Calu3 (cell line): ENCODE measurements around the gene ST14. TPM values are rescaled to one million over a fixed set of nuclear protein-coding genes. Genes with fewer than 3 reads are reported as not detected.
"Not testable (repeated sequence)": the region's sequence is repeated elsewhere in the genome, so short reads cannot be mapped to it uniquely, and the experiment has no call there.

ENCODE experiments used
- BruUV-seq: library from RNA; stranded (reverse); fragments of 400-500 nt; replicated peaks from 2 replicates; lab custom pipeline; 2021; lab: Mats Ljungman, UMichigan
- CTCF ChIA-PET: fragments of 300-600 bp; sonication (Branson Sonifier 250); formaldehyde crosslinking; loops from one replicate; lab custom pipeline; 2022; ENCODE audit warnings: antibody characterized with exemption; lab: Charles Lee
- DNase-seq: peaks from one replicate; pipeline ENCODE4 v3.0.0; 2022
- H3K27ac Mint-ChIP-seq: one replicate; pipeline ENCODE4 v1.8.0; 2022; ENCODE audit warnings: mixed read lengths; ENCODE audit not compliant: unreplicated experiment
- H3K27me3 Mint-ChIP-seq: one replicate; pipeline ENCODE4 v1.8.0; 2022; ENCODE audit warnings: mixed read lengths; ENCODE audit not compliant: unreplicated experiment
- H3K36me3 Mint-ChIP-seq: one replicate; pipeline ENCODE4 v1.8.0; 2022; ENCODE audit warnings: mild to moderate bottlenecking, moderate library complexity, mixed read lengths; ENCODE audit not compliant: insufficient read depth, unreplicated experiment
- H3K4me1 Mint-ChIP-seq: one replicate; pipeline ENCODE4 v1.8.0; 2022; ENCODE audit warnings: mild to moderate bottlenecking, low read depth, mixed read lengths; ENCODE audit not compliant: unreplicated experiment
- H3K4me3 Mint-ChIP-seq: one replicate; pipeline ENCODE4 v1.8.0; 2022; ENCODE audit warnings: mild to moderate bottlenecking, low read depth, moderate library complexity, mixed read lengths; ENCODE audit not compliant: unreplicated experiment
- H3K9me3 Mint-ChIP-seq: one replicate; pipeline ENCODE4 v1.8.0; 2022; ENCODE audit warnings: low read depth, mixed read lengths; ENCODE audit not compliant: unreplicated experiment
- intact Hi-C: fragments of 100-400 bp; cut with micrococcal nuclease; formaldehyde crosslinking; loops from one replicate; pipeline ENCODE4 v1.10.0; 2022; ENCODE audit not compliant: unreplicated experiment
- total RNA-seq: library from RNA; stranded (reverse); gene quantifications from 2 replicates; pipeline ENCODE4 v1.2.3, GENCODE V29; 2022
- TF ChIP-seq, protein P1 (sequence below): fragments of 200-600 bp; IDR thresholded peaks from one replicate; pipeline ENCODE4 v1.8.0; 2022; ENCODE audit warnings: antibody characterized with exemption; ENCODE audit not compliant: unreplicated experiment

ST14 gene
- total RNA-seq, 1 experiment from 2014 or later = 153 TPM

DNA sequence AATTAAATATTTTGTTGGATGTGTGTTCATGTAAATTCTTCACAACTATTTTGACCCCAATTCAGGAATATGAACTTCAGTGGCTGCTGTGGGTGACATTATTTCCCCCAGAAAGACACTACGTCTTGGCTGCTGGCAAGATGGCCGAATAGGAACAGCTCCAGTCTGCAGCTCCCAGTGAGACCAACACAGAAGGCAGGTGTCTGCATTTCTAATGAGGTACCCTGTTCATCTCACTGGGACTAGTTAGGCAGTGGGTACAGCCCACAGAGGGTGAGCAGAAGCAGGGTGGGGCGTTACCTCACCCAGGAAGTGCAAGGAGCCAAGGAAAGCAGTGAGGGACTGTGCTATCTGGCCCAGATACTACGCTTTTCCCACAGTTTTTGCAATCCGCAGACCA is 89.8 kb downstream of the ST14 start:
- no peak for DNase-seq
- no peak overlapping the region for H3K27ac Mint-ChIP-seq
- peaks cover 10% of the 10 kb centered on the region for H3K4me1 Mint-ChIP-seq
- H3K4me3 Mint-ChIP-seq = no peak overlapping the region
- intact Hi-C loops = no loop called here
- TF ChIP-seq, protein P1, sequence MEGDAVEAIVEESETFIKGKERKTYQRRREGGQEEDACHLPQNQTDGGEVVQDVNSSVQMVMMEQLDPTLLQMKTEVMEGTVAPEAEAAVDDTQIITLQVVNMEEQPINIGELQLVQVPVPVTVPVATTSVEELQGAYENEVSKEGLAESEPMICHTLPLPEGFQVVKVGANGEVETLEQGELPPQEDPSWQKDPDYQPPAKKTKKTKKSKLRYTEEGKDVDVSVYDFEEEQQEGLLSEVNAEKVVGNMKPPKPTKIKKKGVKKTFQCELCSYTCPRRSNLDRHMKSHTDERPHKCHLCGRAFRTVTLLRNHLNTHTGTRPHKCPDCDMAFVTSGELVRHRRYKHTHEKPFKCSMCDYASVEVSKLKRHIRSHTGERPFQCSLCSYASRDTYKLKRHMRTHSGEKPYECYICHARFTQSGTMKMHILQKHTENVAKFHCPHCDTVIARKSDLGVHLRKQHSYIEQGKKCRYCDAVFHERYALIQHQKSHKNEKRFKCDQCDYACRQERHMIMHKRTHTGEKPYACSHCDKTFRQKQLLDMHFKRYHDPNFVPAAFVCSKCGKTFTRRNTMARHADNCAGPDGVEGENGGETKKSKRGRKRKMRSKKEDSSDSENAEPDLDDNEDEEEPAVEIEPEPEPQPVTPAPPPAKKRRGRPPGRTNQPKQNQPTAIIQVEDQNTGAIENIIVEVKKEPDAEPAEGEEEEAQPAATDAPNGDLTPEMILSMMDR = no peak
- BruUV-seq = no TSS peak
- CTCF ChIA-PET = no interaction called here
- H3K9me3 Mint-ChIP-seq = peaks cover 5% of the 10 kb centered on the region
- no peaks in the 10 kb centered on the region for H3K27me3 Mint-ChIP-seq
- no peaks in the 10 kb centered on the region for H3K36me3 Mint-ChIP-seq

DNA sequence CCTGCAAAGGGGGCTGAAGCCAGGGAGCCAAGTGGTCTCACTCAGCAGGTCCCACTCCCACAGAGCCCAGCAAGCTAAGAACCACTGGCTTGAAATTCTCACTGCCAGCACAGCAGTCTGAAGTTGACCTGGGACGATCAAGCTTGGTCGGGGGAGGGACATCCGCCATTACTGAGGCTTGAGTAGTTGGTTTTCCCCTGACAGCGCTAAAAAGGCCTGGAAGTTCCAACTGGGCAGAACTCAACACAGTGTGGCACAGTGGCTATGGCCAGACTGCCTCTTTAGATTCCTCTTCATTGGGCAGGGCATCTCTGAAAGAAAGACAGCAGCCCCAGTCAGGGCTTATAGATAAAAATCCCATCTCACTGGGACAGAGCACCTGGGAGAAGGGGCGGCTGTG is 90.3 kb downstream of the ST14 start:
- H3K27ac Mint-ChIP-seq, CTCF ChIA-PET, BruUV-seq, H3K36me3 Mint-ChIP-seq, intact Hi-C loops, DNase-seq, H3K27me3 Mint-ChIP-seq, H3K4me1 Mint-ChIP-seq, H3K9me3 Mint-ChIP-seq, H3K4me3 Mint-ChIP-seq: not testable (repeated sequence)

DNA sequence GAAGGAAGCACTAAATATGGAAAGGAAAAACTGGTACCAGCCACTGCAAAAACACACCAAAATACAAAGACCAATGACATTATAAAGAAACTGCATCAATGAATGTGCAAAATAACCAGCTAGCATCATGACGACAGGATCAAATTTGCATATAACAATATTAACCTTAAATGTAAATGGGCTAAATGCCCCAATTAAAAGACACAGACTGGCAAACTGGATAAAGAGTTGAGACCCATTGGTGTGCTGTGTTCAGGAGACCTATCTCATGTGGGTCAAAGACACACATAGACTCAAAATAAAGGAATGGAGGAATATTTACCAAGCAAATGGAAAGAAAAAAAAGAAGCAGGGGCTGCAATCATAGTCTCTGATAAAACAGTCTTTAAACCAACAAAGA is 92.2 kb downstream of the ST14 start:
- BruUV-seq, H3K27ac Mint-ChIP-seq, H3K27me3 Mint-ChIP-seq, H3K9me3 Mint-ChIP-seq, DNase-seq, H3K4me3 Mint-ChIP-seq, intact Hi-C loops, H3K4me1 Mint-ChIP-seq, H3K36me3 Mint-ChIP-seq: not testable (repeated sequence)
- CTCF ChIA-PET = interaction anchor here (0.5 to 0.6 kb wide), 2 partner anchors 65 to 75 kb away, joined by 5 read pairs; no protein-coding TSS in a partner anchor

Other genes with a start within 250 kb of the ST14 start
- 5.0 and 8.1 TPM in 2 replicates for gene PRDM10, start 156.9 kb upstream of the ST14 start, total RNA-seq
- 446 and 447 TPM in 2 replicates for gene APLP2, start 89.9 kb upstream of the ST14 start, total RNA-seq
- 23.6 and 29.7 TPM in 2 replicates for gene ZBTB44, start 155.1 kb downstream of the ST14 start, total RNA-seq